HEK293 (cell line): ENCODE results near the gene TRUB2.

Source experiments
- CTCF ChIA-PET: fragments of 350-600 bp; formaldehyde crosslinking; extraction: SDS; loops from one replicate; lab custom pipeline; 2021; ENCODE audit warnings: antibody characterized with exemption; lab: Yijun Ruan, JAX
- POLR2A ChIA-PET: fragments of 300-600 bp; formaldehyde crosslinking; extraction: SDS; loops from one replicate; lab custom pipeline; 2020; ENCODE audit warnings: antibody characterized with exemption, inconsistent platforms; lab: Yijun Ruan, JAX
- H3K27ac ChIP-seq: fragments of 200-500 bp; sonication (Bioruptor generic); 2 replicates; pipeline ENCODE4 v1.5.1; 2014; ENCODE audit warnings: low read depth, low read length, control low read depth, inconsistent platforms; ENCODE audit errors: extremely low read depth
- H3K36me3 ChIP-seq, 2 experiments: fragments of 200-500 bp in 1 of 2; sonication (Bioruptor generic) in 1 of 2; 1 replicate in 1 of 2; 2 replicates in 1 of 2; pipeline ENCODE4 v1.5.1; 2014 to 2017; ENCODE audit warnings: inconsistent platforms in 2 of 2, low read length in 2 of 2; ENCODE audit not compliant: control insufficient read depth in 2 of 2, insufficient read depth in 1 of 2
- H3K4me1 ChIP-seq: fragments of 200-500 bp; sonication (Bioruptor generic); 2 replicates; pipeline ENCODE4 v1.5.1; 2014; ENCODE audit warnings: mild to moderate bottlenecking, low read length, inconsistent platforms; ENCODE audit not compliant: control insufficient read depth, insufficient read depth
- H3K4me3 ChIP-seq: 2 replicates; pipeline ENCODE4 v1.5.1; 2011; ENCODE audit warnings: low read depth, mild to moderate bottlenecking, control low read depth, low read length, moderate library complexity
- H3K9me3 ChIP-seq: fragments of 200-500 bp; sonication (Bioruptor generic); 2 replicates; pipeline ENCODE4 v1.5.1; 2014; ENCODE audit warnings: low read depth, low read length, inconsistent platforms; ENCODE audit not compliant: control insufficient read depth, insufficient read depth
- FEZF1 ChIP-seq: fragments of 450-650 bp; formaldehyde crosslinking; IDR thresholded peaks from 2 replicates; pipeline ENCODE4 v1.5.1; 2016; ENCODE audit warnings: missing biosample characterization, missing genetic modification characterization
- GLIS2 ChIP-seq: fragments of 450-650 bp; formaldehyde crosslinking; IDR thresholded peaks from 2 replicates; pipeline ENCODE4 v1.5.1; 2016; ENCODE audit warnings: missing biosample characterization, missing genetic modification characterization
- RBAK ChIP-seq: fragments of 450-650 bp; formaldehyde crosslinking; IDR thresholded peaks from 2 replicates; pipeline ENCODE4 v1.5.1; 2016; ENCODE audit warnings: missing biosample characterization, missing genetic modification characterization
- REPIN1 ChIP-seq: fragments of 450-650 bp; formaldehyde crosslinking; IDR thresholded peaks from 2 replicates; pipeline ENCODE4 v1.5.1; 2017; ENCODE audit warnings: missing biosample characterization, missing genetic modification characterization, low read depth
- ZFP3 ChIP-seq: fragments of 450-650 bp; formaldehyde crosslinking; IDR thresholded peaks from 2 replicates; pipeline ENCODE4 v1.5.1; 2016; ENCODE audit warnings: low read depth, missing biosample characterization, missing genetic modification characterization
- ZFP37 ChIP-seq: fragments of 450-650 bp; formaldehyde crosslinking; IDR thresholded peaks from 2 replicates; pipeline ENCODE4 v1.5.1; 2016; ENCODE audit warnings: missing biosample characterization, missing genetic modification characterization
- ZNF10 ChIP-seq: fragments of 450-650 bp; formaldehyde crosslinking; IDR thresholded peaks from 2 replicates; pipeline ENCODE4 v1.5.1; 2017; ENCODE audit warnings: missing biosample characterization, missing genetic modification characterization
- ZNF211 ChIP-seq: fragments of 450-650 bp; formaldehyde crosslinking; IDR thresholded peaks from 2 replicates; pipeline ENCODE4 v1.5.1; 2016; ENCODE audit warnings: low read depth, missing biosample characterization, missing genetic modification characterization
- ZNF223 ChIP-seq: fragments of 450-650 bp; formaldehyde crosslinking; IDR thresholded peaks from 2 replicates; pipeline ENCODE4 v1.5.1; 2016; ENCODE audit warnings: missing biosample characterization, missing genetic modification characterization
- ZNF248 ChIP-seq: fragments of 450-650 bp; formaldehyde crosslinking; IDR thresholded peaks from 2 replicates; pipeline ENCODE4 v1.5.1; 2017; ENCODE audit warnings: missing biosample characterization, missing genetic modification characterization
- ZNF423 ChIP-seq: fragments of 450-650 bp; formaldehyde crosslinking; IDR thresholded peaks from 2 replicates; pipeline ENCODE4 v1.5.1; 2016; ENCODE audit warnings: missing biosample characterization, missing genetic modification characterization
- ZNF501 ChIP-seq: fragments of 450-650 bp; formaldehyde crosslinking; IDR thresholded peaks from 2 replicates; pipeline ENCODE4 v1.5.1; 2016; ENCODE audit warnings: missing biosample characterization, missing genetic modification characterization
- ZNF596 ChIP-seq: fragments of 450-650 bp; IDR thresholded peaks from 2 replicates; pipeline ENCODE4 v1.5.0; 2018; ENCODE audit warnings: missing biosample characterization, mild to moderate bottlenecking, missing genetic modification characterization, moderate library complexity
- TF ChIP-seq, protein P1 (sequence below): fragments of 450-650 bp; formaldehyde crosslinking; IDR thresholded peaks from 2 replicates; pipeline ENCODE4 v1.5.0; 2017; ENCODE audit warnings: missing biosample characterization, missing genetic modification characterization, borderline replicate concordance
- TF ChIP-seq, protein P2 (sequence below): fragments of 450-650 bp; formaldehyde crosslinking; IDR thresholded peaks from 2 replicates; pipeline ENCODE4 v1.5.1; 2016; ENCODE audit warnings: missing biosample characterization, missing genetic modification characterization
- TF ChIP-seq, protein P3 (sequence below): fragments of 450-650 bp; formaldehyde crosslinking; IDR thresholded peaks from 2 replicates; pipeline ENCODE4 v1.5.1; 2016; ENCODE audit warnings: missing biosample characterization, missing genetic modification characterization, low read depth
- TF ChIP-seq, protein P4 (sequence below): fragments of 450-650 bp; formaldehyde crosslinking; IDR thresholded peaks from 2 replicates; pipeline ENCODE4 v1.5.1; 2016; ENCODE audit warnings: missing biosample characterization, missing genetic modification characterization, borderline replicate concordance

Gene TRUB2

DNA sequence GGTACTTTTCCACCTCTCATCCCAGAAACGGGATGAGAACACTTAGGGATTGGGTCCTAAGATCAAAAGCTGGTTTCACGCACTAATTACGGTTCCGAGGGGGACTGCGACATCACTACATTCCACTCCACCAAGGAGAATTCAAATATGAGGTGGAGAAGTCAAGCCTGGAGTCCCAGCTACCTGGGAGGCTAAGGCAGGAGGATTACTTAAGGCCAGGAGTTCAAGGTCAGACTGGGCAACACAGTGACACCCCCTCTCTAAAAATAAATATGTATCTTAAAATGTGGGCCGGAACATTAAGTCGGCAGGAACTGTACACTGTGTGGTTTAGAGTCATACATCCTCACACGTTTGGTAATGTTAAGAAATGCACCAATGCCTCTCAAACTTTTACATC lies 48.0 kb downstream of the TRUB2 start (continued):
- TF ChIP-seq ZNF501 (tag by site-specific recombination) (no peak), ZNF423 (no peak), ZNF10 (tag by site-specific recombination) (no peak)

DNA sequence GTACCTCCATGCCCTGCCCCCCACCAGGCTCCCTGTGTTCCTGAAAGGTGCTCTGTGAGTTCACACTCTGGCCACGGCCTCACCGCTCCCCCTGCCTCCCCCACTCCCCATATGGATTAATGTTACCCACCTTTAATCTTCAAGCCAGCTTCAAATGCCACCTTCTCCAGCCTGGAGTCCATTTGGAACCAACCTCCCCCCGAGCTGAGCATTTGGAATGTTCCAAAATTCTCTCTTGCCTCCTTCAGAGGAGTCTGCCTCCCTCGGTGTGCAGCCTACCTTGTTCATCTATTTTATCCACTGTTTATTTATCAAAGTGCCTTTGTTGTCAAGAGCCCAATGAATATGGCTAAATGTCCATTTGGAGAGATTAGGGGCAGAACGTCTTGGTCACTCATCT lies 50.7 kb downstream of the TRUB2 start:
- TF ChIP-seq ZNF223 (tag by site-specific recombination) (no peak), ZNF248 (tag by site-specific recombination) (no peak), ZFP37 (tag by site-specific recombination) (no peak)
- TF ChIP-seq, protein P1, sequence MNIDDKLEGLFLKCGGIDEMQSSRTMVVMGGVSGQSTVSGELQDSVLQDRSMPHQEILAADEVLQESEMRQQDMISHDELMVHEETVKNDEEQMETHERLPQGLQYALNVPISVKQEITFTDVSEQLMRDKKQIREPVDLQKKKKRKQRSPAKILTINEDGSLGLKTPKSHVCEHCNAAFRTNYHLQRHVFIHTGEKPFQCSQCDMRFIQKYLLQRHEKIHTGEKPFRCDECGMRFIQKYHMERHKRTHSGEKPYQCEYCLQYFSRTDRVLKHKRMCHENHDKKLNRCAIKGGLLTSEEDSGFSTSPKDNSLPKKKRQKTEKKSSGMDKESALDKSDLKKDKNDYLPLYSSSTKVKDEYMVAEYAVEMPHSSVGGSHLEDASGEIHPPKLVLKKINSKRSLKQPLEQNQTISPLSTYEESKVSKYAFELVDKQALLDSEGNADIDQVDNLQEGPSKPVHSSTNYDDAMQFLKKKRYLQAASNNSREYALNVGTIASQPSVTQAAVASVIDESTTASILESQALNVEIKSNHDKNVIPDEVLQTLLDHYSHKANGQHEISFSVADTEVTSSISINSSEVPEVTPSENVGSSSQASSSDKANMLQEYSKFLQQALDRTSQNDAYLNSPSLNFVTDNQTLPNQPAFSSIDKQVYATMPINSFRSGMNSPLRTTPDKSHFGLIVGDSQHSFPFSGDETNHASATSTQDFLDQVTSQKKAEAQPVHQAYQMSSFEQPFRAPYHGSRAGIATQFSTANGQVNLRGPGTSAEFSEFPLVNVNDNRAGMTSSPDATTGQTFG = no peak
- TF ChIP-seq, protein P2, sequence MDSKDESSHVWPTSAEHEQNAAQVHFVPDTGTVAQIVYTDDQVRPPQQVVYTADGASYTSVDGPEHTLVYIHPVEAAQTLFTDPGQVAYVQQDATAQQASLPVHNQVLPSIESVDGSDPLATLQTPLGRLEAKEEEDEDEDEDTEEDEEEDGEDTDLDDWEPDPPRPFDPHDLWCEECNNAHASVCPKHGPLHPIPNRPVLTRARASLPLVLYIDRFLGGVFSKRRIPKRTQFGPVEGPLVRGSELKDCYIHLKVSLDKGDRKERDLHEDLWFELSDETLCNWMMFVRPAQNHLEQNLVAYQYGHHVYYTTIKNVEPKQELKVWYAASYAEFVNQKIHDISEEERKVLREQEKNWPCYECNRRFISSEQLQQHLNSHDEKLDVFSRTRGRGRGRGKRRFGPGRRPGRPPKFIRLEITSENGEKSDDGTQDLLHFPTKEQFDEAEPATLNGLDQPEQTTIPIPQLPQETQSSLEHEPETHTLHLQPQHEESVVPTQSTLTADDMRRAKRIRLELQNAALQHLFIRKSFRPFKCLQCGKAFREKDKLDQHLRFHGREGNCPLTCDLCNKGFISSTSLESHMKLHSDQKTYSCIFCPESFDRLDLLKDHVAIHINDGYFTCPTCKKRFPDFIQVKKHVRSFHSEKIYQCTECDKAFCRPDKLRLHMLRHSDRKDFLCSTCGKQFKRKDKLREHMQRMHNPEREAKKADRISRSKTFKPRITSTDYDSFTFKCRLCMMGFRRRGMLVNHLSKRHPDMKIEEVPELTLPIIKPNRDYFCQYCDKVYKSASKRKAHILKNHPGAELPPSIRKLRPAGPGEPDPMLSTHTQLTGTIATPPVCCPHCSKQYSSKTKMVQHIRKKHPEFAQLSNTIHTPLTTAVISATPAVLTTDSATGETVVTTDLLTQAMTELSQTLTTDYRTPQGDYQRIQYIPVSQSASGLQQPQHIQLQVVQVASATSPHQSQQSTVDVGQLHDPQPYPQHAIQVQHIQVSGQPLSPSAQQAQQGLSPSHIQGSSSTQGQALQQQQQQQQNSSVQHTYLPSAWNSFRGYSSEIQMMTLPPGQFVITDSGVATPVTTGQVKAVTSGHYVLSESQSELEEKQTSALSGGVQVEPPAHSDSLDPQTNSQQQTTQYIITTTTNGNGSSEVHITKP (tag by site-specific recombination) = peak; percentile 79
- Histone ChIP-seq H3K27ac (no peak overlapping the region), H3K36me3 (peaks cover 0 to 55% of the 10 kb centered on the region in 2 experiments; a peak in 1 of 3 replicates), H3K9me3 (no peaks in the 10 kb centered on the region), H3K4me1 (no peaks in the 10 kb centered on the region), H3K4me3 (no peak overlapping the region)
- POLR2A ChIA-PET = no interaction called here
- CTCF ChIA-PET = interaction anchor here (0.6 kb wide), 1 partner anchor 135 kb away, joined by 4 read pairs; no protein-coding TSS in a partner anchor

DNA sequence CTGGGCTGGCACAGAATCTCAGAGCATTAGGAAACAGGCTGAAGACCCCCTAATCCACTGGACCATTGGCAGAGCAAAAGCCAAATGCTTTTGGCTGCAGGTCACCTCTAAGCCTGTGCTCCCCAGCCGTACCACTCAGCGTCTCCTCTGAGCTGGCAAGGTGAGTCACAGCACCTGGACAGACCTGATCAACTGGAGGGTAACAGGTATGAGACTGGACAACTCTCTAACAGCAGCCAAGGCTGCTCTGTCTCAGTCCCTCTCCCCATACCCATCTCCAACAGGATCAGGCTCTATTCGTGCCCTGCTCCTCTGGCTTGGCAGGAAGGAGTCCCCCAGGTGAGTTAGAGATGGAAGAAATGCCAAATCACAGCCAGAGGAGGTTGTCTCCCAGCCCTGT lies 51.1 kb downstream of the TRUB2 start:
- POLR2A ChIA-PET = no interaction called here
- CTCF ChIA-PET = no interaction called here
- H3K4me1 ChIP-seq = no peaks in the 10 kb centered on the region
- no peak overlapping the region for H3K4me3 ChIP-seq
- no peaks in the 10 kb centered on the region for H3K9me3 ChIP-seq
- H3K36me3 ChIP-seq = peaks cover 0 to 59% of the 10 kb centered on the region in 2 experiments; a peak in 1 of 3 replicates
- H3K27ac ChIP-seq = no peak overlapping the region
- no peak for TF ChIP-seq RBAK
- TF ChIP-seq, protein P3, sequence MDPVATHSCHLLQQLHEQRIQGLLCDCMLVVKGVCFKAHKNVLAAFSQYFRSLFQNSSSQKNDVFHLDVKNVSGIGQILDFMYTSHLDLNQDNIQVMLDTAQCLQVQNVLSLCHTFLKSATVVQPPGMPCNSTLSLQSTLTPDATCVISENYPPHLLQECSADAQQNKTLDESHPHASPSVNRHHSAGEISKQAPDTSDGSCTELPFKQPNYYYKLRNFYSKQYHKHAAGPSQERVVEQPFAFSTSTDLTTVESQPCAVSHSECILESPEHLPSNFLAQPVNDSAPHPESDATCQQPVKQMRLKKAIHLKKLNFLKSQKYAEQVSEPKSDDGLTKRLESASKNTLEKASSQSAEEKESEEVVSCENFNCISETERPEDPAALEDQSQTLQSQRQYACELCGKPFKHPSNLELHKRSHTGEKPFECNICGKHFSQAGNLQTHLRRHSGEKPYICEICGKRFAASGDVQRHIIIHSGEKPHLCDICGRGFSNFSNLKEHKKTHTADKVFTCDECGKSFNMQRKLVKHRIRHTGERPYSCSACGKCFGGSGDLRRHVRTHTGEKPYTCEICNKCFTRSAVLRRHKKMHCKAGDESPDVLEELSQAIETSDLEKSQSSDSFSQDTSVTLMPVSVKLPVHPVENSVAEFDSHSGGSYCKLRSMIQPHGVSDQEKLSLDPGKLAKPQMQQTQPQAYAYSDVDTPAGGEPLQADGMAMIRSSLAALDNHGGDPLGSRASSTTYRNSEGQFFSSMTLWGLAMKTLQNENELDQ (tag by site-specific recombination) = no peak
- TF ChIP-seq GLIS2 = no peak
- no peak for TF ChIP-seq ZFP3 (tag by site-specific recombination)
- no peak for TF ChIP-seq ZNF596 (tag by site-specific recombination)
- no peak for TF ChIP-seq ZNF211
- TF ChIP-seq, protein P4, sequence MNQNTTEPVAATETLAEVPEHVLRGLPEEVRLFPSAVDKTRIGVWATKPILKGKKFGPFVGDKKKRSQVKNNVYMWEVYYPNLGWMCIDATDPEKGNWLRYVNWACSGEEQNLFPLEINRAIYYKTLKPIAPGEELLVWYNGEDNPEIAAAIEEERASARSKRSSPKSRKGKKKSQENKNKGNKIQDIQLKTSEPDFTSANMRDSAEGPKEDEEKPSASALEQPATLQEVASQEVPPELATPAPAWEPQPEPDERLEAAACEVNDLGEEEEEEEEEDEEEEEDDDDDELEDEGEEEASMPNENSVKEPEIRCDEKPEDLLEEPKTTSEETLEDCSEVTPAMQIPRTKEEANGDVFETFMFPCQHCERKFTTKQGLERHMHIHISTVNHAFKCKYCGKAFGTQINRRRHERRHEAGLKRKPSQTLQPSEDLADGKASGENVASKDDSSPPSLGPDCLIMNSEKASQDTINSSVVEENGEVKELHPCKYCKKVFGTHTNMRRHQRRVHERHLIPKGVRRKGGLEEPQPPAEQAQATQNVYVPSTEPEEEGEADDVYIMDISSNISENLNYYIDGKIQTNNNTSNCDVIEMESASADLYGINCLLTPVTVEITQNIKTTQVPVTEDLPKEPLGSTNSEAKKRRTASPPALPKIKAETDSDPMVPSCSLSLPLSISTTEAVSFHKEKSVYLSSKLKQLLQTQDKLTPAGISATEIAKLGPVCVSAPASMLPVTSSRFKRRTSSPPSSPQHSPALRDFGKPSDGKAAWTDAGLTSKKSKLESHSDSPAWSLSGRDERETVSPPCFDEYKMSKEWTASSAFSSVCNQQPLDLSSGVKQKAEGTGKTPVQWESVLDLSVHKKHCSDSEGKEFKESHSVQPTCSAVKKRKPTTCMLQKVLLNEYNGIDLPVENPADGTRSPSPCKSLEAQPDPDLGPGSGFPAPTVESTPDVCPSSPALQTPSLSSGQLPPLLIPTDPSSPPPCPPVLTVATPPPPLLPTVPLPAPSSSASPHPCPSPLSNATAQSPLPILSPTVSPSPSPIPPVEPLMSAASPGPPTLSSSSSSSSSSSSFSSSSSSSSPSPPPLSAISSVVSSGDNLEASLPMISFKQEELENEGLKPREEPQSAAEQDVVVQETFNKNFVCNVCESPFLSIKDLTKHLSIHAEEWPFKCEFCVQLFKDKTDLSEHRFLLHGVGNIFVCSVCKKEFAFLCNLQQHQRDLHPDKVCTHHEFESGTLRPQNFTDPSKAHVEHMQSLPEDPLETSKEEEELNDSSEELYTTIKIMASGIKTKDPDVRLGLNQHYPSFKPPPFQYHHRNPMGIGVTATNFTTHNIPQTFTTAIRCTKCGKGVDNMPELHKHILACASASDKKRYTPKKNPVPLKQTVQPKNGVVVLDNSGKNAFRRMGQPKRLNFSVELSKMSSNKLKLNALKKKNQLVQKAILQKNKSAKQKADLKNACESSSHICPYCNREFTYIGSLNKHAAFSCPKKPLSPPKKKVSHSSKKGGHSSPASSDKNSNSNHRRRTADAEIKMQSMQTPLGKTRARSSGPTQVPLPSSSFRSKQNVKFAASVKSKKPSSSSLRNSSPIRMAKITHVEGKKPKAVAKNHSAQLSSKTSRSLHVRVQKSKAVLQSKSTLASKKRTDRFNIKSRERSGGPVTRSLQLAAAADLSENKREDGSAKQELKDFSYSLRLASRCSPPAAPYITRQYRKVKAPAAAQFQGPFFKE = no peak
- TF ChIP-seq FEZF1 (tag by site-specific recombination) = no peak
- no peak for TF ChIP-seq REPIN1 (tag by site-specific recombination)
